Left ventricle myocardium superior (tissue), 1 donor: ENCODE results near the gene KLHL29. TPM values are rescaled to one million over a fixed set of nuclear protein-coding genes. Genes with fewer than 3 reads are reported as not detected.

Source experiments
- ATAC-seq: fragments of 200-7000 bp; cut with Tn5 transposase; one replicate; pipeline ENCODE4 v1.9.1; 2020; ENCODE audit warnings: mild to moderate bottlenecking, moderate library complexity
- DNase-seq: peaks from one replicate; pipeline ENCODE4 v3.0.0-alpha.2; 2020
- intact Hi-C: fragments of 100-400 bp; cut with micrococcal nuclease; formaldehyde crosslinking; loops from one replicate; pipeline ENCODE4 v1.11.0; 2022
- total RNA-seq: library from RNA; stranded (reverse); fragmentation: NEBNext Ultra II Directional; extraction: Animal tissue kit (Norgen Biotek cat#: 25700); gene quantifications from one replicate; pipeline ENCODE4 v1.2.1, GENCODE V29; 2021
- donor health status: DM: no; HTN: yes; CAD: no; lungs with severe emphysema.

Gene KLHL29
- total RNA-seq, 1 donor from 2014 or later, result 0.69 TPM

DNA sequence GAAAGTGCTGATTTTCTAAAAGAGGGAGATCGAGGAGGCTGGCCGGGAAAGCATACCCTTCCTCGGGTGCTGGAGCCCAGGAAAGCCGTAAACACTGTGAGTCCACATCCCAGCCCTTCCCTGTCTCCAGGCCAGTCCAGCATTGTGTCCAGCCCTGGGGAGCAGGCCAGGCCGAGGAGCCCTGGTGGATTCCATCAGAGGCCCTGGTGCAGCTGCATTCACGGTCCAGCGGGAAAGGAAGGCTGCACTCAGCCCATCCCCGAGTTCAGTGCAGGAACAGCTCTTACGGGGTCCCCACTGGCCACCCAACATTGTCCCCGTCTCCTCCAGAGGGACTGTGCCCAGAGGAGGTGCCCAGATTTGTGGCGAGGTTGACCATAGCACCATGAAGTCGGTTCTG, 218.6 kb downstream of the KLHL29 start:
- DNase-seq, result no peak
- intact Hi-C loops, result no loop called here
- ATAC-seq, result peak; percentile 24

DNA sequence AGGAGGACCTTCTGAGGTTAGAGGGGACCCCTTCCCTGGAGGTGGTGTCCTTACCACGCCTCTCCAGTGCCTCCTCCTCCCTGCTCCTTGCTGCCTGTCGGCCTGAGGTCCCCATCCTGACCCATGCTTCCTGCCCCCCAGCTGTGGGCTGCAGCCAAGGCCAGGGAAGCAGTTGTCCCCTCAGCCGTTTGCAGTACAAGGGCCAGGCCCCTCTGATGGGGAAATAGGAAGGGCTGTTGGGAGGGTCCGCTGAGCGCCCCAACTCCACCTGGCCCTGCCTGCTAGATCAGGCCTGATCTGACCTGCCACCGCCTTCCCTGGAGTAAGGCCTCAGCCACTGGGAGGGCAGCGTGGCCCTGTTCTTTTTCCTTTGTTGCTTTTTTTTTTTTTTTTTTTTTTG, 219.8 kb downstream of the KLHL29 start:
- intact Hi-C loops, result no loop called here
- DNase-seq (no peak), ATAC-seq (no peak)

DNA sequence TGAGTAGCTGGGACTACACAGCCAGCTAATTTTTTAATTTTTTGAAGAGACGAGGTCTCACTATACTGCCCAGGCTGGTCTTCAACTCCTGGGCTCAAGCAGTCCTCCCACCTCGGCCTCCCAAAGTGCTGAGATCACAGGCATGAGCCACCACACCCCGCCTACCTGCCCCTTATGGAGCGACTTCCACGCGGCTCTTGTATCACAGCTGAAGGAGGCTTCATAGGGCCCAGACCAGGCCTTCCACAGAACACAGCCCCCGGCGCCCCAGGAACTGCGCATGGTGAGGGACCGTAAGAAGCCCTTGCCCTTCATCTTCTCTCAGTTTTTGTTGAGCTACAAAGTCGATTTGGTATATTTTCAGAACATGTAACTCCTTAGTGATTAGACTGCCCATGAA, 220.3 kb downstream of the KLHL29 start:
- no peak for DNase-seq
- intact Hi-C loops, result no loop called here

DNA sequence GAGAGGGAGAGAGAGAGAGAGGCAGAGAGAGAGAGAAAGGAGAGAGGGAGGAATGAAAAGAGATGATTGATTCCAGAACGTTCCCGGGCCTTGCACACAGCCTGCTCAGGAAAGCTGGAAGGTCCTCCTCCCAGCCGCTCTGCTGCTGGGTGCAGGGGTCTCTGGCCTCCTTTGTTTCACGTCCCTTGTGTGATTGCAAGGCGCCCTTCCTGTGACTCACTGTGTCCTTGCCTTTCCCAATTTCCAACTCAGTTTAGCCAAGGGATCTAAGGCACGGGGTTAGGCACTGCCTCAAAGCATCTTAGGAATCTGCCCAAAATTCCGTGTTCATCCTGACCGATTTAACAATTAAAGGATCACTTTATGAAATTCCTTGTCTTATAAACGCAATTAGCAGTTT, 221.2 kb downstream of the KLHL29 start:
- ATAC-seq, result no peak

More for the DNA sequence above, 220.3 kb downstream of the KLHL29 start:
- no peak for ATAC-seq

DNA sequence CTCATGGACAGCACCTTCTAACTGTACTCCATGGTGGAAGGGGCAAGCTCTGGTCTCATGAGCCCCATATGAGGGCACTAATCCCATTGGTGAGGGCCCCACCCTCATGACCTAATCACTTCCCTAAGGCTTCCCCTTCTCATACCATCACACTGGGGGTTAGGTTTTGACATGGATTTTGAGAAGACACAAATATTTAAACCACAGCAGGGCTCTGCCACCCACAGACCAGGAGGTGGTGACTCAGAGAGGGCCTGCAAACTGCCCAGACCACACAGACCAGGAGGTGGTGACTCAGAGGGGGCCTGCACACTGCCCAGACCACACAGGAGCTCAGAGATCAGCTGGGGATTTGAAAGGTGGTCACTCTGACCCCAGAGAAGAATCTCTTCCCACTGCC, 222.0 kb downstream of the KLHL29 start:
- ATAC-seq, result no peak
- no peak for DNase-seq
- intact Hi-C loops, result no loop called here

More for the DNA sequence above, 221.2 kb downstream of the KLHL29 start:
- DNase-seq, result no peak
- intact Hi-C loops, result no loop called here

DNA sequence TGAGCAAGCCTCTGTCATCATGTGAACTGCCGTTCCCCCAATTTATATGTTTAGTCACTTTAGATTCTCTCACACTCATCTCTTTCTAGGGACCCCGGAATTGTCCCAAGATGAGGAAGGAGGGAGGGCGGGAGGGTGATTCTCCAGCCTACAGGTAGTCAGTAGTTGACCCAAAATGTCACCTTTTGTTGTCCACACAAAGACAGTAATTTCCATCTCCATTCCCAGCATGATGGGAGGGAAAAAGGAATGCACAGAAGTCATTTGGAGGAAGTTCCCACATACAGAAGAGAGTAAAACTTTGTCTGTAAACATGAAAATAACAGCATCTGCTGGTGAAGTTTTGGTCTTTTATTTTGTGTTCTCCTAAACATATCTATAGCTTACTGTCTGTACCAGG, 222.9 kb downstream of the KLHL29 start:
- DNase-seq (no peak), ATAC-seq (no peak)
- intact Hi-C loops, result no loop called here

DNA sequence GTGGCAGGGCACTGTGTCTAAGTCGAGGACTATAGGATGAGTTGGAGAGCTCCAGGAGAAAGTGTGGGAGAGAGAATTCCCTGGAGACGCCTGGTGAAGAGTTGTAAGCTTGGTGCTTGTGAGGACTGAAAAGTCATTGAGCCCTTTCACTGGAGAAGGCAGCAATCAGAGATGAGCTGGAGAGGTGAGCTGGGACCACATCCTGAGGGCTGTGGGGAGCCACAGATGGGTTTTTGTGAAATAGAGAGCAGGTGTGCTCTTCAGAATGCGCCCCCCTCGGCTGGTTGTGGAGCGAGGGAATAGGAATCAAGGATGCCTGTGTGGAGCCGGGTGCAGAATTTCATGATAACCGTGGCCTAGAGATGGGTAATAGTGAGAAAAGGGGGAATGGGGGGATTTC, 224.3 kb downstream of the KLHL29 start:
- no peak for DNase-seq
- ATAC-seq, result no peak
- intact Hi-C loops, result no loop called here

DNA sequence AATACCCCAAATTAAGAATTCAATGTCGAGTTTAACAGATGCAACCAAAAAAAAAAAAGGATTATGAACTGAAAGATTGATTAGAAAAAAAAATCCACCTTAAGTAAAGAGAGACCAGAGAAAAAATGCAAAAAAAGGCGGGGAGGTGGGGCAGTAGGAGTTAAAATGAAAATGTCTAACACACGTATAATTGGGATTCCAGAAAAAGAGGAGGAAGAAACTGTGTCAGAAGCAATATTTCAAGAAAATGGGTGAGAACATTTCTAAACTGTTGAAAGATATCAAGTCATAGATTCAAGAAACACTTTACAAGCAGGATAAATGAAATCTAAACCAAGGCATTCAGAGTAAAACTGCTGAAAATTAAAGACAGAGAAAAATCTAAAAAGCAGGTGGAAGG, 226.9 kb downstream of the KLHL29 start:
- intact Hi-C loops, result no loop called here
- no peak for DNase-seq
- no peak for ATAC-seq

DNA sequence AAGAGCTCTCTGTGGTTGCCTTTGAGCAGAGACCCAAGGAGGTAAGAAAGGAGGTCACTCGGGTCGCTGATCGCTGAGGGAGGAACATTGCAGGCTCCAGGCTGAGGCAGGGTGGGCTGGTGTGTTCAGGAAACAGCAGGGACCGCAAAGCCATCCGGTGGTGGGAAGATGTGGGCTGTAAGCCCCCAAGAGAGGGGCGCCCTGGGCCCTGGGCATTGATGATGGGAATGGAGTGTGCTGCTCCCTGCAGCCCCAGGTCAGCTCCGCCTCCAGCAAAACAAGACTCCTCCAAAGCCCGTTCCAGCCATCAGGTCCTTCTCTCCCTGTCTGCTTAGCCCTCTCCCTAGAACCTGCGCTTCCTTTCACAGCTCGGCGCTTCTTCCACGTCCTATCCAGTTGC, 229.7 kb downstream of the KLHL29 start:
- no peak for DNase-seq
- no peak for ATAC-seq
- intact Hi-C loops, result no loop called here

DNA sequence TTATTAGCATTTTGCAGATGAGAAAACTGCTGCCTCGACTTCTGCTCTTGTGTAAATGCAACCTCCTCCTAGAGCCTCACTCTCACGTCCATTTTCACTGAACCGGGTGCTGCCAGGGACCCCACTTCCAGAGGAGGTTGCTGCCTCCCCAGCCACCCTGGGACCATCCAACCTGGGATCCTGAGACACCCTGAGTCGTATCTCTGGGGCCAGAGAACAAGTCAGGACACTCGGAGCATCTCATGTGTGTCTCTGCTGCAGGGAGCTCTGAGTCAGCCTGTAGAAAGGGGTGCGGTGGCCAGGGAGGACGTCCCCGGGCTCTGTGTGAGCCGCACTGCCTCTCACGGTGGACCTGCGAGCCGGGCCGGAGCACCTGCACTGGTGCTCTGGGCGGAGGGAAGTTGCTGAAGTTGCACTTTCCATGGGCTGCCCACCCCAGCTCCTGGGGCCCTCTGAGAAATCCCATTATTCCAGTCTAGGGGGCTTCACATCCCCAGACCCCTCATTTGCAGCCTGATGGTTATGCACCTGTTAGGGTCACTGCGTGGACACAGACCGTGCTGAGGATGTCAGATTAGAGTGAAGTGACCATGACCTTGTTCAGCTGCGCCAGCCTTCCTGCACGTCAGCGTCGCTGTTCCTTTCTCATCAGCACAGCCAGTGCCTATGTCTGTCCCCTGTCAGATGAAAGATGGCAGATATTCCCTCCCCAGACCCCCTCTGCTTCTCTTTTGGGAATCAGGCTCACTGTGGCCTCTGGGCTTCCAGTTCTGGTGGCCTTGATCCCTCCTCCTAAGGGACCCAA, 230.4 kb downstream of the KLHL29 start:
- intact Hi-C loops, result no loop called here
- DNase-seq, result no peak
- ATAC-seq, result no peak

DNA sequence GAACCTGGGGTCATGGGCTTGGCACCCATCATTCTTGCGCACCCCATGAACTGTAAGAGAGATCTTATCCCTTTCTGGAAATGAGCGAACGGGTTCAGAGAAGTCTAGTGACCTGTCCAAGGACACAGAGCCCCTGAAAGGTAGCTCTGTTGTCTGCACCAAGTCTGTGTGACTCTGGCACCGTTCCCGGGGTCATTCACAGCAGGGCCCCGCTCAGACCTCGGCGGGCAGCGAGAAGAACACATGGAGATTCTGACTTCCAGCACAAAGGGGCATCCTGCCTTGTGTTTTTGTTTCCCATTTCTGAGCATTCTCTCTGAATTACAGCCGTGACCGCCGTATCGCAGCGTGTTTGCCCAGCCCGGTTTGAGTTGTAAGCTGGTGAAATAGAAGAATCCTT, 231.7 kb downstream of the KLHL29 start:
- ATAC-seq, result no peak

DNA sequence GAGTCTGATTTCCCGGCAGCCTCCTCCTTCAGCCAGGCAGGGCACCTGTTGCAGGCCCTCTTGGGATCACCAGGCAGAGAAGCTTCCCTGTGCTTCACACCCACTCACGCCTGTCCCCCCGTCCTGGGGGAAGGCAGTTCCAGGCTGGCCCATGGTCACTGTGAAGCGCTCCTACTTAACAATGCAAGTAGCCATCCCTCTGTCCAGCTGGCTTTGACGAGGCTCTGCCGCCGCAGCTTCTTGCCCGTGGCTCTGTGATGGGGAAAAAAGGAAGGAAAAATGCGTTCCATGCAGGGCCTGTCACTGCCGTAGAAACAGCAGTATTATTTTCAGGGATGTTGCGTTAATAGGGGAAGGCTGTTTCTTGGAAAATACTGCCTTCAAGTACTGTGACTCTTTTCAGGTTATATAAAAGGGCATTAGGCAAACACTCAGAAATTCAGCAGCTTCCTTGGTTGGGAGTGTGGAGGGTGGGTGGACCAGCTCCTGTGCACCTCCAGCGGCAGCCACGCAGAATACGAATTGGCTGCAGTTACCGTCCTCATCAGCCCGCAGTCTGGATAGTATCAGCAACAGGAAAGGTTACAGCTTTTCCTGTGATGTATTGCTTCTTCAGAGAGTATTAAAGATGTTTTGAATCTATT, 232.3 kb downstream of the KLHL29 start:
- peak; percentile 69 for DNase-seq
- intact Hi-C loops, result no loop called here

More for the DNA sequence above, 231.7 kb downstream of the KLHL29 start:
- DNase-seq, result no peak
- intact Hi-C loops, result no loop called here

DNA sequence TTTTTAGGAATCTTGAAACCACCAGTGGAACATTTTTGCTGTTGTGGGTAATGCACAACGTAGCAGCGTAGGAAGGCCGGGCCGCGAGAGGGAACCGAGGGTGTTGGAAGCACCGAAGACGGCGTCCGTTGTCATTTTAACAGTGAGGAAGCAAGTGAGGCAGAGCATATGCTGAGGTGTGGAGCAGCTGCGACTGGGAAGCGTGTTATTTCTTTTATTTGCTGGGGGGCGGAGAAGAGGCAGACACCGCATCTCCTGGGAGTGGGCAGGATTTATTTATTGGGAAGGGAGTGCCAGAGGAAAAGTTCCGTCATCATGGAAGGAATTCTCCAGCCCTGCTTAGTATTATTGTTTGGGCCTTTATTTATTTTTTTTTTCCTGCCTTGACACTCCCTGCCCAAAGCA, 232.8 kb downstream of the KLHL29 start:
- DNase-seq, result no peak
- intact Hi-C loops, result no loop called here
- peak; percentile 66 for ATAC-seq

More for the DNA sequence above, 232.3 kb downstream of the KLHL29 start:
- ATAC-seq, result peak; percentile 89

DNA sequence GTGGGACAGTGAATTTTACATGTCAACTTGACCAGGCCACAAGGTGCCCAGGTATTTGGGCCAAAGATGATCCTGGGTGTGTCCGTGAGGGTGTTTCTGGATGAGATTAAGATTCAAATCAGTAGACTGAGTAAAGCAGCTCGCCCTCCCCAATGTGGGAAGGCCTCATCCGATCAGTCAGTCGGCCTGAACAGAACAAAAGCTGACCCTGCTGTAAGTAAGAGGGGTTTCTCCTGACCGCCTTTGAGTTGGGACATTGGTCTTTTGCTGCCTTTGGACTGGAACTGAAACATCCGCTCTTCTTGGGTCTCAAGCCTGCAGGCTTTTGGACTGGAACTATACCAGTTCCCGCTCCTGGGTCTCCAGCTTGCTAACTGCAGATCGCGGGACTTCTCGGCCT, 233.3 kb downstream of the KLHL29 start:
- ATAC-seq (no peak), DNase-seq (no peak)
- intact Hi-C loops, result no loop called here

DNA sequence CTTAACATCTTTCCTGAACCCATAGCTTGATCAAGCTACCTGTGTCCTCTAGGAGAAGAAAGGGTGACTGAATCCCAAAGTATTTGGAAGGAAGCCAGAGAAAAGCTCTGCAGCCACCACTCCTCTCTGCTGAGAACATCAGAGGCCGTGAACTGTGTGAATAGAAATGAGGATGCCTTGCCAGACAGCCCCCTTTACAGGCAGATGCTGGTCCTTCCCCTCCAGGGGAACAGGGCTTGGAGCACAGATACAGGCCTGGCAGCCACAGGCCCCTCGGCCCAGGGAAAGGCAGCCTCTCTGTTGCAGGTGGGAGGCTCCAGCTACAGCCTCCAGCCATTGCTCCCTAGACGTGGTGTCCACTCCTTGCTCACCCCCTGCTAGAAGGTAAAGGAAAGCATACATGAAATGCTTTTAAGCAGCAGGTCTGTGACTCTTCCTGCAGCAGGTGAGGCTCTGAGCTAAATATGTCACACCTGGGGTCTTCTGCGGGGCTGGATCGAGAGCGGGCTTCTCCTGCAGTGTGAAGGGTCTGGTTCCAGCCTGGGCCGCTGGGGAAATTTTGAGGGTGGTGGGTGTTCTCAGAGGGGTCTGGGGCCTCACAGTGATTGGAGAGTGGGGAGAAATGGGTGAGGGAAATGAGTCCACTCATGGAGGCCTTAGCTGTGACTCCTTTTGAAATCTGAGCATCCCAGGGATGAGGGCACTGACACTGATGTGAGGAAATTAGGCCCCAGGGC, 234.0 kb downstream of the KLHL29 start:
- intact Hi-C loops, result no loop called here
- no peak for ATAC-seq
- no peak for DNase-seq

DNA sequence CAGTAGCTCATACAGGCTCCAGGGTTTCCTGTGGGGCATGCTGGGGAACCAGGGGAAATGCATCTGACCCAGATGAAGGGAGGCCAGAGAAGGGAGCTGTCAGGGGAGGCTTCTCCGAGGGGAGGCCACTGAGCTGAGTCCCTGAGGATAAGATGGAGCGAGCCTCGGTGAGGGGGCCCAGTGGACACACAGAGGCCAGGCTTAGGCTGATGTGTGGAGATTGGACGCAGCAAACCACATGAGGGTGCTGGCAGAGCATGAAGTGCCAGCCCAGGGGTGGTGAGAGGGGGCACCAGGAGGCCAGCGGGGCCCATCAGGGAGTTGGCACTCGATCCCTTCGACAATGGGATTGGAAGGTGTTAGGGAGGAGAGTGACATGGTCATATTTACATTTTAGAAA, 235.0 kb downstream of the KLHL29 start:
- ATAC-seq (no peak), DNase-seq (no peak)
- intact Hi-C loops, result no loop called here

DNA sequence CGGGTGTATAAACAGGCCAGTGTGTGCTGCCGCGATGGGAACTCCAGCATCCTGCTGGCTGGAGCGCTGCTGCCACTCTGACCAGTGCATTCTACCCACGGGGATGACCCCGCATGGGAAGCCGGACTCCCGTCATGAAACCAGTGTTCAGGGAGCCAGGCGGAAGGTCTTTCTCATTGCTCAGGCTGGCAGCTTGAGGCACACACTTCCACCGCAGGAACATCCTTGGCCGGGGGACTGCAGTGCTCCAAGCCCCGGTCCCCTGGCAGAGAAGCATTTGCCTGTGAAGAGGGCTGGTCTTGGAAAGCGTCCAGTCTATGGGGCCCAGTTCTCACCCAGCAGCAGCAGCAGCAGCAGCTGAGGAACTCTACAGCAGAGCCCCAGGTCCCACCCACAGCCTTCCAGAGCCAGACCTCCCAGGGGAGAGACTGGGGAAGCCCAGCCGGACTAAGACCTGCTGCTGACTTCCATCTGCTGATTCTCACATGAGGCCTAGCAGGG, 235.9 kb downstream of the KLHL29 start:
- ATAC-seq (peak; percentile 32), DNase-seq (peak; percentile 54)
- intact Hi-C loops, result no loop called here

DNA sequence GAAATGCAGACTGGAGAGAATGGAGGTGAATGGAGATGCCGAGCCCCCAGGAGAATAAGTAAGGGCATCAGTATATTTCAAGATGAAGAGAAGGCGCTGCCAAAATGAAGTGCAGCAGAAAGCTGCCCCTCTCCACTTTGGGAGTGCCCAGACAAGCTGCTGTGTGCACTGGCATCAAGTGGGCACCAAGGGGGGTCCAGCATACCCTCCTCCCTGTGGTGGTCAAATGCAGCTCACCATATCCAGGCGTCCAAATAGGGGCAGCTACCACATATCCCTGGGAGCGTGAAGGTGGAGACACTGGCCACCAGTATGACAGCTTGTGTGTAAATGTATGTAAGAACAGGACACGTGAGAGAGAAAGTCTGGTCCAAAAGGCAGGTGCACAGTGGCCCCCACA, 236.6 kb downstream of the KLHL29 start:
- no peak for DNase-seq
- ATAC-seq, result no peak
- intact Hi-C loops, result no loop called here

DNA sequence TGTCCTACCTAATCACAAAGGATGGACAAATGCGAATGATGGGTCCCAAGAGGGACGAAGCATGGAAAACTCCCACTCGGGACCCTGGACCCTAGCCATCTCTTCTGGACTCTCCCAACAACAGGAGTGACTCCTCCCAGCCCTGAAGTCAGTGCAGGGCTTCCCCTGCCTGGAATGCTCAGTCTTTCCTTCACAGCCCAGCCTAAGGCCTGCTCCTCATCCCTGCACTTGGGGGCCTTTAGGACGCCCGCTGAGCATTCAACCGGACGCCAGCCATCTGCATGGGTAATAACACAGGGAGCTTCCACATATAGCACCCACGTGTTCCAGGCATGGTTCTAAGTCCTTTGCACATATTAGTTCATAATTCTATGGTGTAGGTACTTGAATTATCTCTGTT, 237.5 kb downstream of the KLHL29 start:
- intact Hi-C loops, result no loop called here
- ATAC-seq (no peak), DNase-seq (no peak)
